NCI-H2196 treated with DMSO at 0.1 percent for 48 hours (cell line): Measurements from ENCODE around the gene PPP3CA.

Source experiments
- DNase-seq: peaks from one replicate; lab custom pipeline; 2025; ENCODE audit not compliant: unreplicated experiment; lab: John Stamatoyannopoulos, UW

PPP3CA gene

GRCh38 chr4:101289306-101289705 lies 58.0 kb downstream of the PPP3CA start:
- no peak for DNase-seq

DNA sequence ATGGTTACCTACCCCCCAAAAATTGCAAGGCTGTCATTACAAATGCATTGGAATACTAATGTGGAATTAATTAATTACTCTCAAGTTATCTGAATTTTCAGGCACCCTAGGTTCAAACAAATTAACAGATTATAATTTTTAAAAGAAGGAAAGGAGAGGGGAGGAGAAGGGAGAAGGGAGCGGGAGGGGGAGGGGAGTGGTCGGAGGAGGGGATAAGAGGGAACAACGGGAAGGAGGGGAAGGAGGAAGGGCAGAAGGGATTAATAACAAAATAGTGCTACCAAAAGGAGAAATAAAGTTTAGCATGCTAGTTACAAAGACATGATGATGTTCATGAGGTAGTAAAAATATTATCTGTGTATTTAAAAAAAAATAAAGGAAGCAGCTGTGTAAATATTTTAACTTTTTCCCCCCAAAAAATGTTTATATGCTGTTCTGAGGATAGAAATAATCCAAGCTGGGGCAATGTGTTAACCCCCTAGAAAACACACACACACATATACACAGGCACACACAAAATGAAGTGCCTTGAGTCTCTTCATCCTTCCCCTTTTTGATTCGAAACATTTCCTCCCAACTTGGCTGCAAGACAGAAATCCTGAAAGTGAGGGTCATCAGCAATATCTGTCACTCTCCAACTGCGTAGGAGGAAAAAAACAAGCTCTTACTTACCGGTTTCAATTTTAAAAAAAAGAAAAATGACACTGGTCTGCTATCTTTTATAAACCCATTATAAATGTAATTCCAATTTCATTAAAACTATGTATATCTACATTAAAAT lies 58.8 kb downstream of the PPP3CA start:
- no peak for DNase-seq

DNA sequence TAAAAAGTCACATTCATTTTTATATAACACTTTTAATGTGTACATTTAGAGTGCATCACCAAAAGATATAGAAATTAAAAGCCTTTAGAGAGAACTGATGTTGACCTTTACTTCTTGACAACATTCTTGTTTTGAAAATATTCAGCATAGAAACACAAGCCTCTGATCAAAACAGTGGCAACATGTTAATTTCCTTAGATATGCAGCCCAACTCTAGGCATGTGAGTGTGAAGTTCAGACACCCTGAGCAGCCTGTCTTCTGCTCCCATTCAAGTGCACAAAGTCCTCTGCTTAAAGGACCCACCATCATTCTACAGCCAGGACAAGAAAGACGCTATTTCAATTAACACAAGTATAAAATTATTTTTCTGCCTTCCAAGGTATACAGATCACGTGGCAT lies 60.0 kb downstream of the PPP3CA start:
- DNase-seq, result no peak

GRCh38 chr4:101286663-101287062 lies 60.7 kb downstream of the PPP3CA start:
- DNase-seq, result no peak

- DNase-seq, result no peak
Observed at GRCh38 chr4:101285985-101286384, 61.3 kb downstream of the PPP3CA start.

GRCh38 chr4:101284546-101284945 lies 62.8 kb downstream of the PPP3CA start:
- no peak for DNase-seq

- no peak for DNase-seq
Observed at GRCh38 chr4:101283434-101283833, 63.9 kb downstream of the PPP3CA start.

DNA sequence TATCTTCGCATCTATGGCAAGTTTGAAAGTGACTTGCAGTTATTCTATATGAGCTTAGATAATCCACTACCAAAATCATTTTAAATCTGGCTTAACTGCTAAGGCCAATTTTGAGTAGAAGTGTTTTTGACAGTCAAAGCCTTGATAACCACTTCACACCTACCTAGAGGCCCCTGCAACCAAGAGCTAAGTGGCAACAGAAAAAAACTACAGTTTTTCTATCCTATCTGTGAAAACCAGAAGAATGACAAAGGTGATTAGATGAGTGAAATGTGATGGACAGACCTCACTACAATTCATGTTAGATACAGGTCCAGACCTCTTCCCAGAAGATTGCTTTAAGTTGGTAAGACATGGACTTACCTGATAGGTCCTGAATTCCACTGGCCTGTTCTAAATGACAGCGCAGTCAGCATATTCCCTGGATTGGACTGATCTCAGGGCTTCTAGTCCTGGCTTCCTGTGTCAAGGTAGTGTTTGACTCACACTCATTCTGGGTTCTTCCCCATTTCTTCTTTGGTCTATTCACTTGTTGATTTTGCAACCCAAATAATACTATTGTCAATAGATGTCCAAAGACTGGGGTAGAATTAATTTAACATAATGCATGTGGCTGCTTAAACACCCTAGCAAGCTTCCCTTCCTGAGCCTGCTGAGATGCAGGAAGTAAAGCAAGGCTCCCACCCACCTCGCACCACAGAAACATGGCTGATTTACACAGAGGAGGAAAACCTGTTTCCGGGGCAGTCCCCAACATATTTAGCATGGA lies 65.1 kb downstream of the PPP3CA start:
- DNase-seq, result no peak

- DNase-seq, result no peak
Observed at GRCh38 chr4:101280866-101281600, 66.3 kb downstream of the PPP3CA start.

DNA sequence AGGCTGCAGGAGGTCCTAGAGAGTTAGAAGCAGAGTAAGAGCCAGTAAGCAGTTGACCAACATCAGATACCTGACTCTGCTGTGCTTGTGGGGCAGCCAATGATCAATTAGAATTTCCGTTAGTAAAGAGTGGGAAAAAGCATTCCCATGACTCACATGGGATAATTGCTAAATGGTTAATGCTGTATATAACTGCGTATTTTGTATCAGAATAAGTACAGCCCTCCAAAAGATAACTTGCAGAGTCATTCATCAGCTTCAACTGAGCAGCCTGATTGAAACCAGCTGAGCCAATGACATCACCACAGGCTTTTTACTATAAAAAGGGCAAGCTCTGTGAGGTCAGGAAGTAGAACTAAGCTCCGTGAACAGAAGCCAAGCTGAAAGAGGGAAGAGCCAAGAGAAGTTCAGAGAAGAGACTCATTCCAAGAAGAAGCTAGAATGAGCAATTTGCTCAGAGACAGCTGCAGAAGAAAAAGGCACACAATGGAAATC lies 67.9 kb downstream of the PPP3CA start:
- no peak for DNase-seq

GRCh38 chr4:101277671-101278070 lies 69.7 kb downstream of the PPP3CA start:
- DNase-seq, result no peak

DNA sequence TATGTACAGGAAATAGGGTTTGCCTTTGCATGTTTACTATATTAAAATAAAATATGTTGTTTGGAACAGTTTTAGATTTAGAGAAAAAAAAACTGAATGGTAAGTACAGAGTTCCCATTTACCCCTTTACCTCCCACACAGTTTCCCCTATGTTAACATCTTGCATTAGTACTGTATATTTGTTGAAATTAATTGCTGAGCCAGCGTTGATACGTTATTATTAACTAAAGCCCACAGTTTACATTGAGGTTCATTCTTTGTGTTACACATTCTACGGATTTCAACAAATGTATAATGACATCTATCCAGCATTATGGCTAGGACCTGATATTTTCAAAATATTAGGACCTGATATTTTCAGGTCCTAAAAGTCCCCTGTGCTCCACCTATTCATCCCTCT lies 70.7 kb downstream of the PPP3CA start:
- DNase-seq, result no peak

DNA sequence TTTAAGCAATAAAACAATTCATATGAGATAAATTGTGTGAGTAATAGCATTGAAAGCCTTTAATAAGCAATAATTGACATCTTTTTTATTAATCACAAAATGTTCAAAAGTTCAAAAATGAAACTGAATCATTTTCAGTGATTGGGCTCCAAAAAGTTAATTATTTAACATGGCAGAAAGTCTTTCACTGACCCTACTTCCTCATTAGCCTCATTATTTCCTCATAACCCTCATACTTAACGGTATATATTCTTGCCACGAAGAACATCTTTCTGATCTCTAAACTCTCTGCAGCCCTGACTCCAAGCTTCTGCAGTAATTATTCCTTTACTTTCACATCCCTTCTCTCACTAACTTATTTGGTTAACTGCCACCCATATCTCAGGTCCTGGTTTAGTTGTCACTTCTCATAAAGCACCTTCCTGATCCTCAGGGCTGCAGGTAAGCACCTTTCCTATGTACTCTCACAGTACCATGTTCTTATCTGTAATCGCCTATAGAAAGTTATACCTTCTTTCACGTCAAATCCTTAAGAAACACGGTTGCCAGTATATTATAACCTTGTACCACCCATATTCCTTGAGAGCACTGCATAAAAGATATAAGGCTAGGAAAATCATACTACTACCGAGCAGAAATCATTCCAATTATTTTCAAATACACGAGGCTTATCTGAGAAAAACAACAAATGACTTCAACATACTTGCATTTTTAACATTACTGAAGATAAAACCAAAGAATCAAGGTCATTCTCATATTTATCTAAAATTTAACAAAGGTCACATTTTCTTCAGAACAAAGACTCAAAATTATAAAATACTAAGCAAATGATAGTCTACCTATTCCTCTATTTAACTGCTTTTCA lies 72.2 kb downstream of the PPP3CA start:
- no peak for DNase-seq

DNA sequence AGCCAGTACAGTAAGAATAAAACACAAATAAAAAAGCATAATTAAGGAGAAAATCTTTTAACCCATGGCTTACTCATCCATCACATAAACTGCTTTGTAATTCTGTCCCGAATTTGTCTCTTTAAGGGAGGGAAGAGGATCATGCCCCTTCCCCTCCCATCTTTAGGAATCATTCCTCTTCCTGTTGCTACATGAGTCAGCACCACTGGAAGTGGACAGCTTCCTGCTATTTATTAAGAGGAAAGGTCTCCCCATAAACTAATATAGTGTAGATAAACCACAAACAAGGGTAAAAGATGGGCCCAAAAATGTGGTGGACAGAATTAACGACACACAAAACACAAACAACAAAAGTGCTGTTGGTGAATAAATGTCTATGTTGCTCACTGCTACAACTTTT lies 75.8 kb downstream of the PPP3CA start:
- DNase-seq, result no peak

GRCh38 chr4:101269682-101270081 lies 77.6 kb downstream of the PPP3CA start:
- no peak for DNase-seq

GRCh38 chr4:101265816-101266172 lies 81.5 kb downstream of the PPP3CA start:
- DNase-seq, result no peak

GRCh38 chr4:101264993-101265815 lies 82.1 kb downstream of the PPP3CA start:
- DNase-seq, result no peak

- DNase-seq, result no peak
Observed at GRCh38 chr4:101264512-101264911, 82.8 kb downstream of the PPP3CA start.

GRCh38 chr4:101262683-101263082 lies 84.6 kb downstream of the PPP3CA start:
- no peak for DNase-seq

DNA sequence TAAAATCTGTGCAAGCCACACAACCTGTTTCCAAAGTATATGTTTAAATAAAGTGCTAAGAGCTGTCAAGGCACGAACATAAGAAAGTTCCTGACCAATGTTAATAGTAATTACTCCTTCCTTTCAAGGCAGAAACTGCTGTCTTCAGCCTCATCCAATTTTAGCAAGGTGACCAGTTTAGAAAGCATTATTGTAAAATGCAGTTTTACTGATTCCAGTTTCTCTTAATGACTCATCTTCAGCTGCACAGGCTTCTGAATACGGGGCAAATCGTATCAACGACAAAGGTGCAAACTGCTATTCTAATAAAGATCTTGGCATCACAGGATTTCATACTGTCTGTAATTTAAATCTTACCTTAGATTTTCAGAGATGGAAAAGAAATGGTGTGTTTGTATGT lies 87.5 kb downstream of the PPP3CA start:
- no peak for DNase-seq
